IMR-90 (cell line): ENCODE data around the gene THY1. TPM values are rescaled to one million over a fixed set of nuclear protein-coding genes. Genes with fewer than 3 reads are reported as not detected.

Experiments used
- ATAC-seq: fragments of 200-7000 bp; cut with Tn5 transposase; 2 replicates; pipeline ENCODE4 v1.9.1; 2020; ENCODE audit warnings: low read depth, mild to moderate bottlenecking, moderate library complexity
- BruUV-seq: library from RNA; stranded (reverse); fragments of 400-500 nt; replicated peaks from 2 replicates; lab custom pipeline; 2021; lab: Mats Ljungman, UMichigan
- CTCF ChIA-PET: fragments of 300-600 bp; formaldehyde crosslinking; extraction: SDS; loops from one replicate; lab custom pipeline; 2021; ENCODE audit warnings: antibody characterized with exemption; lab: Yijun Ruan, JAX
- POLR2A ChIA-PET: fragments of 300-600 bp; sonication (Branson Sonifier 250); formaldehyde crosslinking; loops from one replicate; lab custom pipeline; 2022; ENCODE audit warnings: antibody characterized with exemption; ENCODE audit not compliant: unreplicated experiment; lab: Charles Lee
- DNase-seq: peaks from one replicate; pipeline ENCODE4 v3.0.0; 2013
- H2AFZ ChIP-seq: replicated peaks from 2 replicates; pipeline ENCODE3; 2013; ENCODE audit warnings: low read length, mild to moderate bottlenecking; ENCODE audit not compliant: poor library complexity
- H2AK5ac ChIP-seq: 2 replicates; pipeline ENCODE4 v1.6.1; 2013; ENCODE audit warnings: low read depth, low read length, inconsistent platforms
- H2AK9ac ChIP-seq: replicated peaks from 2 replicates; pipeline ENCODE3; 2013; ENCODE audit warnings: mild to moderate bottlenecking, low read depth, low read length, moderate library complexity; ENCODE audit not compliant: poor library complexity
- H2BK120ac ChIP-seq: 2 replicates; pipeline ENCODE4 v1.6.1; 2013; ENCODE audit warnings: low read depth, low read length, inconsistent platforms
- H2BK15ac ChIP-seq: 3 replicates; pipeline ENCODE4 v1.6.1; 2013; ENCODE audit warnings: low read depth, low read length, inconsistent platforms
- H2BK20ac ChIP-seq: 2 replicates; pipeline ENCODE4 v1.6.1; 2013; ENCODE audit warnings: low read depth, mild to moderate bottlenecking, inconsistent platforms, low read length, moderate library complexity
- H2BK5ac ChIP-seq: 2 replicates; pipeline ENCODE4 v1.6.1; 2013; ENCODE audit warnings: mild to moderate bottlenecking, low read depth, low read length, inconsistent platforms; ENCODE audit not compliant: poor library complexity, severe bottlenecking
- H3K14ac ChIP-seq: replicated peaks from 2 replicates; pipeline ENCODE4 v1.6.1; 2013; ENCODE audit warnings: low read depth, low read length, inconsistent platforms
- H3K18ac ChIP-seq: 2 replicates; pipeline ENCODE4 v1.6.1; 2013; ENCODE audit warnings: low read depth, low read length, control low read depth
- H3K23ac ChIP-seq: 2 replicates; pipeline ENCODE4 v1.6.1; 2013; ENCODE audit warnings: low read depth, low read length, inconsistent platforms
- H3K27ac ChIP-seq: 2 replicates; pipeline ENCODE4 v1.5.1; 2013; ENCODE audit warnings: mild to moderate bottlenecking, control low read depth, low read length; ENCODE audit not compliant: insufficient read depth
- H3K27me3 ChIP-seq: 2 replicates; pipeline ENCODE4 v1.6.1; 2013; ENCODE audit warnings: low read length; ENCODE audit not compliant: control insufficient read depth, insufficient read depth
- H3K36me3 ChIP-seq: 2 replicates; pipeline ENCODE4 v1.6.1; 2013; ENCODE audit warnings: low read length, mixed read lengths; ENCODE audit not compliant: control insufficient read depth, insufficient read depth
- H3K4ac ChIP-seq: 2 replicates; pipeline ENCODE4 v1.6.1; 2013; ENCODE audit warnings: low read depth, low read length, inconsistent platforms
- H3K4me1 ChIP-seq: 2 replicates; pipeline ENCODE4 v1.6.1; 2013; ENCODE audit warnings: low read length, mixed read lengths; ENCODE audit not compliant: control insufficient read depth, insufficient read depth
- H3K4me2 ChIP-seq: 2 replicates; pipeline ENCODE4 v1.6.1; 2013; ENCODE audit warnings: low read depth, mild to moderate bottlenecking, control low read depth, low read length, moderate library complexity
- H3K4me3 ChIP-seq: 2 replicates; pipeline ENCODE4 v1.5.1; 2013; ENCODE audit warnings: low read depth, mild to moderate bottlenecking, control low read depth, low read length, moderate library complexity; ENCODE audit not compliant: insufficient read depth
- H3K56ac ChIP-seq: 2 replicates; pipeline ENCODE4 v1.6.1; 2013; ENCODE audit warnings: low read length, inconsistent platforms; ENCODE audit not compliant: insufficient read depth; ENCODE audit errors: extremely low read depth
- H3K79me1 ChIP-seq, 2 experiments: 2 replicates each; pipeline ENCODE4 v1.6.1; 2013; ENCODE audit warnings: low read length in 2 of 2, inconsistent platforms in 1 of 2, low read depth in 1 of 2
- H3K9ac ChIP-seq: 2 replicates; pipeline ENCODE4 v1.6.1; 2013; ENCODE audit warnings: low read depth, low read length, control low read depth
- H3K9me1 ChIP-seq: 2 replicates; pipeline ENCODE4 v1.6.1; 2013; ENCODE audit warnings: low read length, inconsistent platforms; ENCODE audit not compliant: insufficient read depth
- H3K9me3 ChIP-seq: 2 replicates; pipeline ENCODE4 v1.6.1; 2013; ENCODE audit warnings: low read length; ENCODE audit not compliant: control insufficient read depth, insufficient read depth
- H4K20me1 ChIP-seq: 2 replicates; pipeline ENCODE4 v1.6.1; 2013; ENCODE audit warnings: low read length, inconsistent platforms; ENCODE audit not compliant: insufficient read depth
- H4K5ac ChIP-seq: 2 replicates; pipeline ENCODE4 v1.6.1; 2013; ENCODE audit warnings: mild to moderate bottlenecking, low read depth, low read length, control low read depth
- H4K8ac ChIP-seq, 2 experiments: 2 replicates each; pipeline ENCODE4 v1.6.1; 2013; ENCODE audit warnings: low read depth in 2 of 2, low read length in 2 of 2, control low read depth in 1 of 2, inconsistent platforms in 1 of 2
- H4K91ac ChIP-seq: 2 replicates; pipeline ENCODE4 v1.6.1; 2013; ENCODE audit warnings: low read depth, low read length, inconsistent platforms; ENCODE audit not compliant: insufficient read depth
- BHLHE40 ChIP-seq: fragments of 150-350 bp; IDR thresholded peaks from 2 replicates; pipeline ENCODE4 v1.6.1; 2016; ENCODE audit warnings: mild to moderate bottlenecking, low read depth, low read length
- CEBPB ChIP-seq: IDR thresholded peaks from 2 replicates; pipeline ENCODE4 v1.6.1; 2012; ENCODE audit warnings: low read depth, low read length, improper control_type of control experiment
- CHD1 ChIP-seq: IDR thresholded peaks from 2 replicates; pipeline ENCODE4 v1.6.1; 2012; ENCODE audit warnings: low read depth, low read length, improper control_type of control experiment
- ELK1 ChIP-seq: fragments of 150-350 bp; IDR thresholded peaks from 2 replicates; pipeline ENCODE4 v1.6.1; 2016; ENCODE audit warnings: low read depth, mild to moderate bottlenecking, low read length, moderate library complexity, borderline replicate concordance
- FOS ChIP-seq: fragments of 150-350 bp; IDR thresholded peaks from 2 replicates; pipeline ENCODE4 v1.6.1; 2016; ENCODE audit warnings: low read depth, low read length
- MAFK ChIP-seq: IDR thresholded peaks from 2 replicates; pipeline ENCODE4 v1.6.1; 2012; ENCODE audit warnings: low read depth, low read length, improper control_type of control experiment
- MAZ ChIP-seq: IDR thresholded peaks from 2 replicates; pipeline ENCODE4 v1.6.1; 2012; ENCODE audit warnings: low read depth, mild to moderate bottlenecking, low read length, improper control_type of control experiment, moderate library complexity, borderline replicate concordance
- MXI1 ChIP-seq: IDR thresholded peaks from 2 replicates; pipeline ENCODE4 v1.6.1; 2012; ENCODE audit warnings: low read depth, mild to moderate bottlenecking, low read length, moderate library complexity, borderline replicate concordance
- NFE2L2 ChIP-seq: fragments of 150-350 bp; IDR thresholded peaks from 2 replicates; pipeline ENCODE4 v1.6.1; 2016; ENCODE audit warnings: low read depth, mild to moderate bottlenecking, low read length
- POLR2A ChIP-seq: IDR thresholded peaks from 2 replicates; pipeline ENCODE4 v1.6.1; 2012; ENCODE audit warnings: mild to moderate bottlenecking, low read depth, low read length
- RAD21 ChIP-seq: IDR thresholded peaks from 2 replicates; pipeline ENCODE4 v1.6.1; 2012; ENCODE audit warnings: low read length, improper control_type of control experiment
- RCOR1 ChIP-seq: IDR thresholded peaks from 2 replicates; pipeline ENCODE4 v1.6.1; 2012; ENCODE audit warnings: mild to moderate bottlenecking, low read length, improper control_type of control experiment; ENCODE audit not compliant: insufficient replicate concordance
- SMC3 ChIP-seq: fragments of 150-350 bp; IDR thresholded peaks from 2 replicates; pipeline ENCODE4 v1.6.1; 2016; ENCODE audit warnings: low read depth, mild to moderate bottlenecking, antibody characterized with exemption, low read length, moderate library complexity
- WGBS, 2 experiments: methylation state at CpG; one replicate each; pipeline versions ENCODE4 v1.1.5 to v1.1.7; 2013; ENCODE audit warnings: missing lambda C conversion rate in 2 of 2; ENCODE audit not compliant: insufficient read length in 1 of 2; ENCODE audit errors: extremely low coverage in 2 of 2; 5-methylcytosine and 5-hydroxymethylcytosine counted together
- dilution Hi-C: fragments of 300-500 bp; cut with HindIII; formaldehyde crosslinking; loops from one replicate; pipeline ENCODE4 v1.14.3; 2018; ENCODE audit warnings: low sequenced_read_pairs; ENCODE audit not compliant: unreplicated experiment
- in situ Hi-C: fragments of 300-500 bp; cut with MboI; formaldehyde crosslinking; loops from 3 replicates; pipeline ENCODE4 v1.14.3; 2019; ENCODE audit warnings: low sequenced_read_pairs, inconsistent platforms, mixed read lengths
- intact Hi-C: fragments of 100-400 bp; cut with micrococcal nuclease; formaldehyde crosslinking; loops from 2 replicates; pipeline ENCODE4 v1.10.0; 2022
- polyA plus RNA-seq, 3 experiments: library from polyadenylated mRNA; depleted of rRNA; stranded (reverse); fragments of >200 nt; gene quantifications; 2 replicates each; pipeline ENCODE4 v1.2.3, GENCODE V29; 2012; ENCODE audit warnings: low replicate concordance in 1 of 3
- total RNA-seq: library from RNA; depleted of rRNA; stranded (reverse); fragments of >200 nt; gene quantifications from 2 replicates; pipeline ENCODE4 v1.2.3, GENCODE V29; 2012
- TF ChIP-seq, protein P1 (sequence below): fragments of 150-350 bp; IDR thresholded peaks from 2 replicates; pipeline ENCODE4 v1.6.1; 2017; ENCODE audit warnings: mild to moderate bottlenecking, antibody characterized with exemption, low read length, low read depth
- TF ChIP-seq, protein P2 (sequence below): conservative IDR thresholded peaks from 2 replicates; pipeline ENCODE4 v1.5.1; 2012; ENCODE audit warnings: mild to moderate bottlenecking, low read depth, low read length, improper control_type of control experiment

The THY1 gene
- total and polyA plus RNA-seq, 2 of the 4 experiments (the other 2 are of a cell fraction): 703 to 2,603 TPM

- no peaks in the 10 kb centered on the region; the same call in 1 of the 2 replicates for H3K9me1 ChIP-seq
- H2BK5ac ChIP-seq: no peak overlapping the region
- no peak overlapping the region for H3K23ac ChIP-seq
- H2BK20ac ChIP-seq: no peak overlapping the region
- H3K18ac ChIP-seq: no peak overlapping the region
- H2AK5ac ChIP-seq: no peak overlapping the region
- H3K4ac ChIP-seq: no peak overlapping the region
- intact Hi-C loops (no loop called here), dilution Hi-C loops (no loop called here), in situ Hi-C loops (no loop called here)
- no peak overlapping the region for H2BK15ac ChIP-seq
- H2AFZ ChIP-seq: peak overlapping the region; percentile 49
- no peak overlapping the region for H3K27ac ChIP-seq
- H3K56ac ChIP-seq: no peak overlapping the region
- no peak for ATAC-seq
- no peak overlapping the region; the same call in 1 of the 2 replicates for H4K91ac ChIP-seq
- H4K5ac ChIP-seq: no peak overlapping the region
- ChIA-PET POLR2A (no interaction called here), CTCF (interaction anchor here (0.6 to 4.0 kb wide), 3 partner anchors 21 to 69 kb away, joined by 3 to 32 read pairs (median 3); no protein-coding TSS in a partner anchor)
- no peak overlapping the region for H3K4me2 ChIP-seq
- no peaks in the 10 kb centered on the region for H3K27me3 ChIP-seq
- H3K36me3 ChIP-seq: no peaks in the 10 kb centered on the region
- H2AK9ac ChIP-seq: no peak overlapping the region
- H2BK120ac ChIP-seq: no peak overlapping the region; the same call in 1 of the 2 replicates
- 79% methylated on average over 4 of the region's 12 CpGs; no CpG with 5 or more reads in 1 of the 2 experiments for WGBS, 2 experiments
- no peaks in the 10 kb centered on the region for H4K20me1 ChIP-seq
- H3K4me3 ChIP-seq: no peak overlapping the region
- H3K4me1 ChIP-seq: peaks cover 26% of the 10 kb centered on the region
- H3K9me3 ChIP-seq: no peaks in the 10 kb centered on the region
- DNase-seq: no peak
- no TSS peak for BruUV-seq
- no peaks in the 10 kb centered on the region for H3K79me1 ChIP-seq
- no peak overlapping the region for H4K8ac ChIP-seq
- H3K14ac ChIP-seq: no peak overlapping the region
- no peak overlapping the region for H3K9ac ChIP-seq
- TF ChIP-seq MAZ (no peak), POLR2A (no peak), ELK1 (no peak), MXI1 (no peak), MAFK (no peak), CHD1 (no peak), SMC3 (no peak), RCOR1 (no peak), BHLHE40 (no peak), CEBPB (no peak), RAD21 (no peak), NFE2L2 (no peak), FOS (no peak)
- TF ChIP-seq, protein P1, sequence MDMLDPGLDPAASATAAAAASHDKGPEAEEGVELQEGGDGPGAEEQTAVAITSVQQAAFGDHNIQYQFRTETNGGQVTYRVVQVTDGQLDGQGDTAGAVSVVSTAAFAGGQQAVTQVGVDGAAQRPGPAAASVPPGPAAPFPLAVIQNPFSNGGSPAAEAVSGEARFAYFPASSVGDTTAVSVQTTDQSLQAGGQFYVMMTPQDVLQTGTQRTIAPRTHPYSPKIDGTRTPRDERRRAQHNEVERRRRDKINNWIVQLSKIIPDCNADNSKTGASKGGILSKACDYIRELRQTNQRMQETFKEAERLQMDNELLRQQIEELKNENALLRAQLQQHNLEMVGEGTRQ: no peak
- TF ChIP-seq, protein P2, sequence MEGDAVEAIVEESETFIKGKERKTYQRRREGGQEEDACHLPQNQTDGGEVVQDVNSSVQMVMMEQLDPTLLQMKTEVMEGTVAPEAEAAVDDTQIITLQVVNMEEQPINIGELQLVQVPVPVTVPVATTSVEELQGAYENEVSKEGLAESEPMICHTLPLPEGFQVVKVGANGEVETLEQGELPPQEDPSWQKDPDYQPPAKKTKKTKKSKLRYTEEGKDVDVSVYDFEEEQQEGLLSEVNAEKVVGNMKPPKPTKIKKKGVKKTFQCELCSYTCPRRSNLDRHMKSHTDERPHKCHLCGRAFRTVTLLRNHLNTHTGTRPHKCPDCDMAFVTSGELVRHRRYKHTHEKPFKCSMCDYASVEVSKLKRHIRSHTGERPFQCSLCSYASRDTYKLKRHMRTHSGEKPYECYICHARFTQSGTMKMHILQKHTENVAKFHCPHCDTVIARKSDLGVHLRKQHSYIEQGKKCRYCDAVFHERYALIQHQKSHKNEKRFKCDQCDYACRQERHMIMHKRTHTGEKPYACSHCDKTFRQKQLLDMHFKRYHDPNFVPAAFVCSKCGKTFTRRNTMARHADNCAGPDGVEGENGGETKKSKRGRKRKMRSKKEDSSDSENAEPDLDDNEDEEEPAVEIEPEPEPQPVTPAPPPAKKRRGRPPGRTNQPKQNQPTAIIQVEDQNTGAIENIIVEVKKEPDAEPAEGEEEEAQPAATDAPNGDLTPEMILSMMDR: no peak
Measured at GRCh38 chr11:119377112-119377901, 45.7 kb downstream of the THY1 start.
